ENCODE measurements around the gene FZD1.

The FZD1 gene

GRCh38 chr7:91264046-91264923 is at the start of gene FZD1:
Gene FZD1 (plus strand): TSS chr7:91264433. CDS start chr7:91264881, 448 bp downstream.
- DNase-seq, result no peak

- no peak for DNase-seq
These were observed 37.8 kb upstream of the FZD1 start for GRCh38 chr7:91226411-91226810.

- DNase-seq, result no peak
These were observed 35.9 kb upstream of the FZD1 start for GRCh38 chr7:91228327-91228726.

- DNase-seq, result no peak
These were observed 35.2 kb upstream of the FZD1 start for GRCh38 chr7:91228927-91229558.

GRCh38 chr7:91230100-91230499 is 34.1 kb upstream of the FZD1 start:
- DNase-seq, result no peak

GRCh38 chr7:91230503-91230902 is 33.7 kb upstream of the FZD1 start:
- no peak for DNase-seq

- no peak for DNase-seq
These were observed 31.0 kb upstream of the FZD1 start for GRCh38 chr7:91233212-91233611.

GRCh38 chr7:91235211-91235832 is 28.9 kb upstream of the FZD1 start:
- DNase-seq, result no peak

- no peak for DNase-seq
These were observed 25.0 kb upstream of the FZD1 start for GRCh38 chr7:91239171-91239604.

GRCh38 chr7:91239772-91240171 is 24.5 kb upstream of the FZD1 start:
- no peak for DNase-seq

- no peak for DNase-seq
These were observed 23.8 kb upstream of the FZD1 start for GRCh38 chr7:91240376-91240941.

GRCh38 chr7:91242097-91242844 is 22.0 kb upstream of the FZD1 start:
- no peak for DNase-seq

- no peak for DNase-seq
These were observed 20.5 kb upstream of the FZD1 start for GRCh38 chr7:91243591-91244301.

- DNase-seq, result no peak
These were observed 16.7 kb upstream of the FZD1 start for GRCh38 chr7:91247500-91247899.

GRCh38 chr7:91248996-91249395 is 15.2 kb upstream of the FZD1 start:
- DNase-seq, result no peak

- no peak for DNase-seq
These were observed 14.6 kb upstream of the FZD1 start for GRCh38 chr7:91249506-91250233.

- DNase-seq, result no peak
These were observed 13.5 kb upstream of the FZD1 start for GRCh38 chr7:91250706-91251105.

GRCh38 chr7:91251877-91252276 is 12.4 kb upstream of the FZD1 start:
- DNase-seq, result no peak

- DNase-seq, result no peak
These were observed 718 bp upstream of the FZD1 start for GRCh38 chr7:91263384-91264045.

- no peak for DNase-seq
These were observed 870 bp downstream of the FZD1 start for GRCh38 chr7:91264924-91265681.
